Stimulated activated naive CD4-positive, alpha-beta T cell treated with Interleukin-2 at 50 U/mL for 16 hours (primary cell): ENCODE results near the gene PHF10.

Source experiments
- DNase-seq: peaks from one replicate; lab custom pipeline; 2025; lab: John Stamatoyannopoulos, UW

The PHF10 gene

GRCh38 chr6:169677096-169677495, 47.2 kb downstream of the PHF10 start:
- no peak for DNase-seq

- DNase-seq = no peak
These were observed 49.3 kb downstream of the PHF10 start for GRCh38 chr6:169675011-169675410.

GRCh38 chr6:169671563-169671962, 52.7 kb downstream of the PHF10 start:
- DNase-seq = no peak

GRCh38 chr6:169669889-169670288, 54.4 kb downstream of the PHF10 start:
- no peak for DNase-seq

- DNase-seq = no peak
These were observed 55.2 kb downstream of the PHF10 start for GRCh38 chr6:169669147-169669546.

- no peak for DNase-seq
These were observed 56.0 kb downstream of the PHF10 start for GRCh38 chr6:169668203-169668847.

- DNase-seq = no peak
These were observed 56.6 kb downstream of the PHF10 start for GRCh38 chr6:169667716-169668115.

- no peak for DNase-seq
These were observed 57.9 kb downstream of the PHF10 start for GRCh38 chr6:169666441-169666840.

GRCh38 chr6:169665289-169665688, 59.0 kb downstream of the PHF10 start:
- no peak for DNase-seq

- DNase-seq = no peak
These were observed 60.1 kb downstream of the PHF10 start for GRCh38 chr6:169664227-169664626.

GRCh38 chr6:169663468-169663867, 60.8 kb downstream of the PHF10 start:
- no peak for DNase-seq

- DNase-seq = no peak
These were observed 62.9 kb downstream of the PHF10 start for GRCh38 chr6:169661391-169661756.

GRCh38 chr6:169660751-169661390, 63.4 kb downstream of the PHF10 start:
- no peak for DNase-seq

- DNase-seq = no peak
These were observed 64.3 kb downstream of the PHF10 start for GRCh38 chr6:169659820-169660610.

GRCh38 chr6:169657284-169657610, 67.1 kb downstream of the PHF10 start:
- DNase-seq = no peak

GRCh38 chr6:169656546-169657283, 67.6 kb downstream of the PHF10 start:
- DNase-seq = no peak

GRCh38 chr6:169654598-169655391, 69.5 kb downstream of the PHF10 start:
- DNase-seq = peak; percentile 62
